Liver (tissue), 9 donors: Measurements from ENCODE around the gene SIGLEC9. TPM values are rescaled to one million over a fixed set of nuclear protein-coding genes. Genes with fewer than 3 reads are reported as not detected.

Source experiments
- DNase-seq: peaks from one replicate; pipeline ENCODE4 v3.0.0-alpha.2; 2017; ENCODE audit warnings: low spot score
- H3K27ac ChIP-seq, 2 donors: one replicate each; pipeline ENCODE4 v1.7.0; 2013; ENCODE audit warnings: inconsistent platforms in 2 of 2, low read length in 2 of 2, control low read depth in 1 of 2, low read depth in 1 of 2, mild to moderate bottlenecking in 1 of 2
- H3K27me3 ChIP-seq, 4 donors: one replicate each; pipeline versions ENCODE4 v1.6.1 to v1.7.0; 2013; ENCODE audit warnings: low read length in 3 of 4, inconsistent platforms in 1 of 4, mild to moderate bottlenecking in 1 of 4, moderate library complexity in 1 of 4; ENCODE audit not compliant: control insufficient read depth in 4 of 4, insufficient read depth in 4 of 4
- H3K36me3 ChIP-seq, 4 donors: one replicate each; pipeline versions ENCODE4 v1.6.1 to v1.7.0; 2013; ENCODE audit warnings: low read length in 3 of 4, mild to moderate bottlenecking in 3 of 4, low read depth in 1 of 4, moderate library complexity in 1 of 4; ENCODE audit not compliant: control insufficient read depth in 4 of 4, insufficient read depth in 3 of 4
- H3K4me1 ChIP-seq, 4 donors: one replicate each; pipeline versions ENCODE4 v1.6.1 to v1.7.0; 2013; ENCODE audit warnings: low read length in 3 of 4, mild to moderate bottlenecking in 3 of 4, moderate library complexity in 1 of 4; ENCODE audit not compliant: control insufficient read depth in 4 of 4, insufficient read depth in 4 of 4
- H3K4me3 ChIP-seq, 3 donors: one replicate each; pipeline versions ENCODE4 v1.6.1 to v1.7.0; 2013; ENCODE audit warnings: low read length in 3 of 3, control low read depth in 1 of 3, low read depth in 1 of 3, mild to moderate bottlenecking in 1 of 3
- H3K9ac ChIP-seq, 2 donors: one replicate each; pipeline ENCODE4 v1.7.0; 2013; ENCODE audit warnings: low read length in 2 of 2, mild to moderate bottlenecking in 2 of 2, moderate library complexity in 2 of 2, control low read depth in 1 of 2, low read depth in 1 of 2
- H3K9me3 ChIP-seq, 4 donors: one replicate each; pipeline versions ENCODE4 v1.6.1 to v1.7.0; 2013; ENCODE audit warnings: low read length in 3 of 4; ENCODE audit not compliant: control insufficient read depth in 4 of 4
- FOXA1 ChIP-seq: IDR thresholded peaks from 2 replicates; pipeline ENCODE4 v1.6.1; 2016; ENCODE audit warnings: antibody characterized with exemption
- FOXA2 ChIP-seq: IDR thresholded peaks from 2 replicates; pipeline ENCODE4 v1.6.1; 2016; ENCODE audit warnings: antibody characterized with exemption
- GABPA ChIP-seq, 2 donors: IDR thresholded peaks in 1 of 2; conservative IDR thresholded peaks in 1 of 2; 2 replicates each; pipeline ENCODE4 v1.6.1; 2016; ENCODE audit warnings: antibody characterized with exemption in 2 of 2, mild to moderate bottlenecking in 1 of 2, moderate library complexity in 1 of 2
- HNF4A ChIP-seq, 2 donors: conservative IDR thresholded peaks; 2 replicates each; pipeline ENCODE4 v1.6.1; 2016; ENCODE audit warnings: antibody characterized with exemption in 2 of 2, mild to moderate bottlenecking in 2 of 2
- HNF4G ChIP-seq: IDR thresholded peaks from 2 replicates; pipeline ENCODE4 v1.6.1; 2016; ENCODE audit warnings: antibody characterized with exemption
- JUND ChIP-seq, 2 donors: IDR thresholded peaks; 2 replicates each; pipeline ENCODE4 v1.6.1; 2016; ENCODE audit warnings: antibody characterized with exemption in 2 of 2
- RXRA ChIP-seq, 2 donors: IDR thresholded peaks; 2 replicates each; pipeline ENCODE4 v1.6.1; 2017 to 2018; ENCODE audit warnings: antibody characterized with exemption in 2 of 2, mild to moderate bottlenecking in 1 of 2
- SP1 ChIP-seq: IDR thresholded peaks from 2 replicates; pipeline ENCODE4 v1.6.1; 2018; ENCODE audit warnings: antibody characterized with exemption, mild to moderate bottlenecking
- TAF1 ChIP-seq: conservative IDR thresholded peaks from 2 replicates; pipeline ENCODE4 v1.6.1; 2016; ENCODE audit warnings: antibody characterized with exemption, mild to moderate bottlenecking
- YY1 ChIP-seq: IDR thresholded peaks from 2 replicates; pipeline ENCODE4 v1.6.1; 2016; ENCODE audit warnings: antibody characterized with exemption, mild to moderate bottlenecking
- WGBS: extraction: QIAGEN DNeasy Blood & Tissue Kit; methylation state at CpG from one replicate; pipeline ENCODE4 v1.1.7; 2013; 5-methylcytosine and 5-hydroxymethylcytosine counted together
- polyA plus RNA-seq, 2 donors: library from polyadenylated mRNA; stranded (reverse) in 1 of 2; unstranded in 1 of 2; fragments of 200-250 nt in 1 of 2; fragments of >200 nt in 1 of 2; fragmentation: Nextera tagmentation in 1 of 2; extraction: Ambion mirVana in 1 of 2; gene quantifications; one replicate each; pipeline versions ENCODE4 v1.2.1 to v1.2.3, GENCODE V29; 2013 to 2015
- total RNA-seq, 2 donors: library from RNA; depleted of rRNA; stranded (reverse); fragments of >200 nt; gene quantifications; one replicate each; pipeline ENCODE4 v1.2.3, GENCODE V29; 2014
- TF ChIP-seq, protein P1 (sequence below): fragments of 150-350 bp; IDR thresholded peaks from 2 replicates; pipeline ENCODE4 v1.5.1; 2017; ENCODE audit warnings: improper control_type of control experiment, low read depth, low read length; ENCODE audit not compliant: missing input control
- TF ChIP-seq, protein P2 (sequence below): IDR thresholded peaks from 2 replicates; pipeline ENCODE4 v1.6.1; 2016; ENCODE audit warnings: antibody characterized with exemption
- TF ChIP-seq, protein P3 (sequence below): IDR thresholded peaks from 2 replicates; pipeline ENCODE4 v1.6.1; 2016; ENCODE audit warnings: antibody characterized with exemption
- TF ChIP-seq, protein P4 (sequence below): IDR thresholded peaks from 2 replicates; pipeline ENCODE4 v1.6.1; 2016; ENCODE audit warnings: antibody characterized with exemption, mild to moderate bottlenecking
- TF ChIP-seq, protein P5 (sequence below): IDR thresholded peaks from 2 replicates; pipeline ENCODE4 v1.6.1; 2016; ENCODE audit warnings: antibody characterized with exemption
- donor health status: healthy.
- donor health status: healthy.
- donor health status: healthy.
- donor health status: healthy.
- donor health status: healthy.

Gene SIGLEC9
- total and polyA plus RNA-seq, 4 donors, result 3.0 to 5.4 (median 4.4) TPM

DNA sequence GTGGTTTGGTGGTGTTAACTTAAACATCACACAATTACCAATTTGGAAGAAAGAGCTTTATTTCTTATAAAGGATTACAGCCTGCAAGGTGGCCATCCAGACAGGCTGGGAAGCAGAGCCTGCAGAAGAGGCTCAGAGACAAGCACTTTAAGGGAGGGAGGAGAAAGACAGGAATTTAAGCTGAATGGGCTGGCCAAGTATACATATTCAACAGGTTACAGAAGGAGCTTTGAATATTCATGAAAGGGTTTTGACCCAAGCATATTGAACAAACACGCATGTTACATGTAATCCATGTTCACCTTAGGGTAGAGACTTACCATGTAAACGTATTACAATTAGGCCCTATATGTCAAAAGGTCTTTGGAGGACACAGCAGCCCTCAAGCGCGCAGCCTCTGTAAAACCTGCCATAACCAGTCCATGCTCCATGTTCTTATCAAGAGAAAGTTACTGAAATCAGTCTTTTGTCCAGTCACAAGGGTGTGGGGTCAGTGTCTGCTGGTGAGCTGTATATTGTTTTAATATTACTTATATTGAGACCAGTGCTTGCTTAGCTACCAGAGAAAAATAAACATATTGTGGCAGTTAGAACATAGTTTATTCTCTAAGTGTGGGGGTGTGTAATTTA, 37.3 kb downstream of the SIGLEC9 start:
- no peaks in the 10 kb centered on the region for H3K36me3 ChIP-seq
- no peak overlapping the region for H3K27ac ChIP-seq
- H3K9ac ChIP-seq, result no peak overlapping the region
- no peak for TF ChIP-seq JUND (IDR thresholded peaks at IDR 0.05)
- no peaks in the 10 kb centered on the region for H3K9me3 ChIP-seq
- H3K4me1 ChIP-seq, result no peaks in the 10 kb centered on the region
- DNase-seq, result no peak
- WGBS, result 86% methylated on average over 4 of the region's 4 CpGs
- H3K27me3 ChIP-seq, result no peaks in the 10 kb centered on the region
- H3K4me3 ChIP-seq, result no peak overlapping the region

DNA sequence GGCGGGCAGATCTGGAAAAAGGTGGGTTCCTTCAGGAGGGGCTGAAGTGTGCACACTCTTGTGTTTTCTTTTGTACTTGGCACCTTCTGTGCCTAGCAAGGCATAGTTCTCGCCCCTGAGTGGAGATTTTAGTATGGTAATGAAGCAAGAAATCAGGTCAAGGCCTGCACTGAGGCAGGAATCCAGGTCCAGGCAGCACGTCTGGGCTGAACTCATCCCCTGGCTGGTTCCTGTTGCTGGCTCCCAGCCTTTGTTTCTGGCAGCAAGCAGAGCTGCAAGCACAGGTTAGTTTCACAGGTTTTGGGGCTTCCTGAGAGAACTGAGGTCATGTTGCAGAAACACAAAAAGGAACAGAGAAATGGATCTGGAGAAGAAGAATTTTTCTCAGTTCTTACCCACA, 38.6 kb downstream of the SIGLEC9 start:
- H3K27ac ChIP-seq, result no peak overlapping the region
- no peak for TF ChIP-seq GABPA (IDR thresholded peaks at IDR 0.05 in 1 of 2, conservative IDR thresholded peaks at IDR 0.05 in 1 of 2)
- TF ChIP-seq FOXA1, result no peak
- no peak for TF ChIP-seq TAF1
- TF ChIP-seq JUND (IDR thresholded peaks at IDR 0.05), result no peak
- TF ChIP-seq, protein P1, sequence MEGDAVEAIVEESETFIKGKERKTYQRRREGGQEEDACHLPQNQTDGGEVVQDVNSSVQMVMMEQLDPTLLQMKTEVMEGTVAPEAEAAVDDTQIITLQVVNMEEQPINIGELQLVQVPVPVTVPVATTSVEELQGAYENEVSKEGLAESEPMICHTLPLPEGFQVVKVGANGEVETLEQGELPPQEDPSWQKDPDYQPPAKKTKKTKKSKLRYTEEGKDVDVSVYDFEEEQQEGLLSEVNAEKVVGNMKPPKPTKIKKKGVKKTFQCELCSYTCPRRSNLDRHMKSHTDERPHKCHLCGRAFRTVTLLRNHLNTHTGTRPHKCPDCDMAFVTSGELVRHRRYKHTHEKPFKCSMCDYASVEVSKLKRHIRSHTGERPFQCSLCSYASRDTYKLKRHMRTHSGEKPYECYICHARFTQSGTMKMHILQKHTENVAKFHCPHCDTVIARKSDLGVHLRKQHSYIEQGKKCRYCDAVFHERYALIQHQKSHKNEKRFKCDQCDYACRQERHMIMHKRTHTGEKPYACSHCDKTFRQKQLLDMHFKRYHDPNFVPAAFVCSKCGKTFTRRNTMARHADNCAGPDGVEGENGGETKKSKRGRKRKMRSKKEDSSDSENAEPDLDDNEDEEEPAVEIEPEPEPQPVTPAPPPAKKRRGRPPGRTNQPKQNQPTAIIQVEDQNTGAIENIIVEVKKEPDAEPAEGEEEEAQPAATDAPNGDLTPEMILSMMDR, result no peak
- no peak for TF ChIP-seq HNF4A (conservative IDR thresholded peaks at IDR 0.05)
- TF ChIP-seq, protein P2, sequence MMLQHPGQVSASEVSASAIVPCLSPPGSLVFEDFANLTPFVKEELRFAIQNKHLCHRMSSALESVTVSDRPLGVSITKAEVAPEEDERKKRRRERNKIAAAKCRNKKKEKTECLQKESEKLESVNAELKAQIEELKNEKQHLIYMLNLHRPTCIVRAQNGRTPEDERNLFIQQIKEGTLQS, result no peak
- no peak overlapping the region for H3K9ac ChIP-seq
- H3K36me3 ChIP-seq, result no peaks in the 10 kb centered on the region
- no peaks in the 10 kb centered on the region for H3K9me3 ChIP-seq
- DNase-seq, result no peak
- H3K27me3 ChIP-seq, result peaks cover 0 to 3% (median 0%) of the 10 kb centered on the region in 4 donors
- H3K4me3 ChIP-seq, result no peak overlapping the region
- H3K4me1 ChIP-seq, result no peaks in the 10 kb centered on the region
- WGBS, result 61% methylated on average over 3 of the region's 3 CpGs

DNA sequence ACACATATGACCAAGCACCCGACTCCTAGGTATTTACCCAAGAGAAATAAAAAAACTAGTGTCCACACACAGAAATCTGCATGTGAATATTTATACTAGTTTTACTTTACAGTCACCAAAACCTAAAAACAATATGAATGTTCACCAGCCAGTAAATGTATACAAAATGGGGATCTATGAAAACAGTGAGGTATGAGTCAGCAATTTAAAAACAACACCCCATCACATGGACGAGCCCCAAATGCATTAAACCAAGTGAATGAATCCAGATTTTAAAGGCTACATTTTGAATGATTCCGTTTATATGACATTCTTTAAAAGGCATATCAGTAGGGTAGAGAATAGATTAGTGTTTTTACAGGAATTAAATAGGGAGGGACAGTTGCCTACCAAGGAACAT, 39.5 kb downstream of the SIGLEC9 start:
- no peaks in the 10 kb centered on the region for H3K4me1 ChIP-seq
- no peaks in the 10 kb centered on the region for H3K9me3 ChIP-seq
- no peak overlapping the region for H3K4me3 ChIP-seq
- no peaks in the 10 kb centered on the region for H3K36me3 ChIP-seq
- H3K27ac ChIP-seq, result no peak overlapping the region
- TF ChIP-seq, protein P3, sequence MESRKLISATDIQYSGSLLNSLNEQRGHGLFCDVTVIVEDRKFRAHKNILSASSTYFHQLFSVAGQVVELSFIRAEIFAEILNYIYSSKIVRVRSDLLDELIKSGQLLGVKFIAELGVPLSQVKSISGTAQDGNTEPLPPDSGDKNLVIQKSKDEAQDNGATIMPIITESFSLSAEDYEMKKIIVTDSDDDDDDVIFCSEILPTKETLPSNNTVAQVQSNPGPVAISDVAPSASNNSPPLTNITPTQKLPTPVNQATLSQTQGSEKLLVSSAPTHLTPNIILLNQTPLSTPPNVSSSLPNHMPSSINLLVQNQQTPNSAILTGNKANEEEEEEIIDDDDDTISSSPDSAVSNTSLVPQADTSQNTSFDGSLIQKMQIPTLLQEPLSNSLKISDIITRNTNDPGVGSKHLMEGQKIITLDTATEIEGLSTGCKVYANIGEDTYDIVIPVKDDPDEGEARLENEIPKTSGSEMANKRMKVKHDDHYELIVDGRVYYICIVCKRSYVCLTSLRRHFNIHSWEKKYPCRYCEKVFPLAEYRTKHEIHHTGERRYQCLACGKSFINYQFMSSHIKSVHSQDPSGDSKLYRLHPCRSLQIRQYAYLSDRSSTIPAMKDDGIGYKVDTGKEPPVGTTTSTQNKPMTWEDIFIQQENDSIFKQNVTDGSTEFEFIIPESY, result no peak
- TF ChIP-seq SP1 (no peak), FOXA1 (no peak), RXRA (IDR thresholded peaks at IDR 0.05) (no peak), JUND (IDR thresholded peaks at IDR 0.05) (no peak), HNF4G (no peak), YY1 (no peak), TAF1 (no peak), FOXA2 (no peak), HNF4A (conservative IDR thresholded peaks at IDR 0.05) (no peak), GABPA (IDR thresholded peaks at IDR 0.05 in 1 of 2, conservative IDR thresholded peaks at IDR 0.05 in 1 of 2) (no peak)
- TF ChIP-seq, protein P2, result no peak
- TF ChIP-seq, protein P4, sequence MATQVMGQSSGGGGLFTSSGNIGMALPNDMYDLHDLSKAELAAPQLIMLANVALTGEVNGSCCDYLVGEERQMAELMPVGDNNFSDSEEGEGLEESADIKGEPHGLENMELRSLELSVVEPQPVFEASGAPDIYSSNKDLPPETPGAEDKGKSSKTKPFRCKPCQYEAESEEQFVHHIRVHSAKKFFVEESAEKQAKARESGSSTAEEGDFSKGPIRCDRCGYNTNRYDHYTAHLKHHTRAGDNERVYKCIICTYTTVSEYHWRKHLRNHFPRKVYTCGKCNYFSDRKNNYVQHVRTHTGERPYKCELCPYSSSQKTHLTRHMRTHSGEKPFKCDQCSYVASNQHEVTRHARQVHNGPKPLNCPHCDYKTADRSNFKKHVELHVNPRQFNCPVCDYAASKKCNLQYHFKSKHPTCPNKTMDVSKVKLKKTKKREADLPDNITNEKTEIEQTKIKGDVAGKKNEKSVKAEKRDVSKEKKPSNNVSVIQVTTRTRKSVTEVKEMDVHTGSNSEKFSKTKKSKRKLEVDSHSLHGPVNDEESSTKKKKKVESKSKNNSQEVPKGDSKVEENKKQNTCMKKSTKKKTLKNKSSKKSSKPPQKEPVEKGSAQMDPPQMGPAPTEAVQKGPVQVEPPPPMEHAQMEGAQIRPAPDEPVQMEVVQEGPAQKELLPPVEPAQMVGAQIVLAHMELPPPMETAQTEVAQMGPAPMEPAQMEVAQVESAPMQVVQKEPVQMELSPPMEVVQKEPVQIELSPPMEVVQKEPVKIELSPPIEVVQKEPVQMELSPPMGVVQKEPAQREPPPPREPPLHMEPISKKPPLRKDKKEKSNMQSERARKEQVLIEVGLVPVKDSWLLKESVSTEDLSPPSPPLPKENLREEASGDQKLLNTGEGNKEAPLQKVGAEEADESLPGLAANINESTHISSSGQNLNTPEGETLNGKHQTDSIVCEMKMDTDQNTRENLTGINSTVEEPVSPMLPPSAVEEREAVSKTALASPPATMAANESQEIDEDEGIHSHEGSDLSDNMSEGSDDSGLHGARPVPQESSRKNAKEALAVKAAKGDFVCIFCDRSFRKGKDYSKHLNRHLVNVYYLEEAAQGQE, result no peak
- TF ChIP-seq, protein P5, sequence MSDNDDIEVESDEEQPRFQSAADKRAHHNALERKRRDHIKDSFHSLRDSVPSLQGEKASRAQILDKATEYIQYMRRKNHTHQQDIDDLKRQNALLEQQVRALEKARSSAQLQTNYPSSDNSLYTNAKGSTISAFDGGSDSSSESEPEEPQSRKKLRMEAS, result no peak
- 65% methylated on average over 3 of the region's 3 CpGs for WGBS
- no peak for DNase-seq
- H3K27me3 ChIP-seq, result peaks cover 0 to 4% (median 0%) of the 10 kb centered on the region in 4 donors
- no peak overlapping the region for H3K9ac ChIP-seq
